HEK293 (cell line): Measurements from ENCODE around the gene ULBP2.

Source experiments
- ATF2 ChIP-seq: fragments of 450-650 bp; formaldehyde crosslinking; IDR thresholded peaks from 2 replicates; pipeline ENCODE4 v1.5.1; 2016; ENCODE audit warnings: missing biosample characterization, missing genetic modification characterization, low read depth
- CTCF ChIP-seq: fragments of 450-650 bp; formaldehyde crosslinking; IDR thresholded peaks from 2 replicates; pipeline ENCODE4 v1.5.1; 2016; ENCODE audit warnings: missing biosample characterization, missing genetic modification characterization
- REST ChIP-seq: fragments of 450-650 bp; formaldehyde crosslinking; IDR thresholded peaks from 2 replicates; pipeline ENCODE4 v1.5.1; 2016; ENCODE audit warnings: missing biosample characterization, missing genetic modification characterization
- SP2 ChIP-seq: fragments of 450-650 bp; formaldehyde crosslinking; IDR thresholded peaks from 2 replicates; pipeline ENCODE4 v1.5.1; 2016; ENCODE audit warnings: missing biosample characterization, missing genetic modification characterization
- ZBTB49 ChIP-seq: fragments of 450-650 bp; formaldehyde crosslinking; IDR thresholded peaks from 2 replicates; pipeline ENCODE4 v1.5.1; 2016; ENCODE audit warnings: missing biosample characterization, missing genetic modification characterization, low read depth
- ZNF121 ChIP-seq: fragments of 450-650 bp; formaldehyde crosslinking; IDR thresholded peaks from 2 replicates; pipeline ENCODE4 v1.5.1; 2016; ENCODE audit warnings: missing biosample characterization, missing genetic modification characterization
- ZNF138 ChIP-seq: fragments of 450-650 bp; formaldehyde crosslinking; IDR thresholded peaks from 2 replicates; pipeline ENCODE4 v1.5.1; 2016; ENCODE audit warnings: missing biosample characterization, missing genetic modification characterization, borderline replicate concordance

- TF ChIP-seq CTCF (tag by site-specific recombination) (no peak), ZNF121 (no peak), ATF2 (tag by site-specific recombination) (no peak), ZBTB49 (tag by site-specific recombination) (no peak), REST (tag by site-specific recombination) (no peak), SP2 (tag by site-specific recombination) (no peak), ZNF138 (tag by site-specific recombination) (no peak)
Measured at GRCh38 chr6:149983145-149983544, 41.3 kb downstream of the ULBP2 start.
